K562 (cell line): Measurements from ENCODE around the gene INSIG1. TPM values are rescaled to one million over a fixed set of nuclear protein-coding genes. Genes with fewer than 3 reads are reported as not detected.
A peak's percentile ranks its signal among the peaks of the same experiment; 100 is the strongest.

Experiments used
- CHD1 ChIP-seq: fragments of 200-600 bp; sonication (generic); IDR thresholded peaks from one replicate; pipeline ENCODE4 v1.6.1; 2012; ENCODE audit warnings: mild to moderate bottlenecking, moderate library complexity, low read length, inconsistent platforms
- LCOR ChIP-seq: sonication (generic); formaldehyde crosslinking; IDR thresholded peaks from 2 replicates; pipeline ENCODE4 v1.8.0; 2022; ENCODE audit warnings: mild to moderate bottlenecking, missing genetic modification reagents
- ZNF668 ChIP-seq: fragments of 250-450 bp; sonication (Bioruptor Pico); IDR thresholded peaks from 2 replicates; pipeline ENCODE4 v1.8.0; 2022; ENCODE audit warnings: mild to moderate bottlenecking, inconsistent platforms
- polyA plus RNA-seq, 8 experiments: library from polyadenylated mRNA; depleted of rRNA in 4 of 8; stranded (reverse) in 5 of 8; unstranded in 3 of 8; fragments of >200 nt; fragmentation: Nextera tagmentation in 2 of 8; fragmentation: Illumina TruSeq in 1 of 8; extraction: Ambion mirVana in 2 of 8; extraction: Trizol in 1 of 8; gene quantifications; 2 replicates each; pipeline versions ENCODE4 v1.2.1 to v1.2.3, GENCODE V29; 2011 to 2014; ENCODE audit warnings: inconsistent platforms in 1 of 8, missing spikeins in 1 of 8
- total RNA-seq, 7 experiments: library from RNA; depleted of rRNA in 6 of 7; stranded (reverse); fragments of >200 nt in 6 of 7; fragmentation: Illumina TruSeq in 2 of 7; extraction: Trizol in 2 of 7; gene quantifications; 2 replicates each; pipeline versions ENCODE4 v1.2.1 to v1.2.3, GENCODE V29; 2011 to 2021; ENCODE audit warnings: low replicate concordance in 1 of 7
- TF ChIP-seq, protein P1 (sequence below): fragments of 200-600 bp; sonication (generic); IDR thresholded peaks from one replicate; pipeline ENCODE4 v1.6.1; 2012; ENCODE audit warnings: mild to moderate bottlenecking, low read depth, low read length, inconsistent platforms
- TF ChIP-seq, protein P2 (sequence below): fragments of 250-450 bp; sonication (Bioruptor Pico); IDR thresholded peaks from 2 replicates; pipeline ENCODE4 v1.9.0; 2021; ENCODE audit warnings: mild to moderate bottlenecking
- TF ChIP-seq, protein P3 (sequence below): IDR thresholded peaks from 2 replicates; pipeline ENCODE4 v1.6.1; 2014; ENCODE audit warnings: antibody characterized with exemption
- TF ChIP-seq, protein P4 (sequence below): fragments of 250-450 bp; sonication (Bioruptor Pico); IDR thresholded peaks from 2 replicates; pipeline ENCODE4 v1.5.0; 2021; ENCODE audit warnings: mild to moderate bottlenecking, moderate library complexity
- TF ChIP-seq, protein P5 (sequence below), 2 experiments: fragments of 250-450 bp in 1 of 2; fragments of 450-650 bp in 1 of 2; sonication (Bioruptor Pico) in 1 of 2; IDR thresholded peaks; 2 replicates each; pipeline versions ENCODE4 v1.6.1 to v1.8.0; 2016 to 2021; ENCODE audit warnings: mild to moderate bottlenecking in 2 of 2, moderate library complexity in 2 of 2, missing compliant biosample characterization in 1 of 2, missing genetic modification characterization in 1 of 2

Gene INSIG1
- total and polyA plus RNA-seq, 9 of the 15 experiments (the other 6 are each of a cell fraction or from before 2014, with no cell fraction given), result 57.1 to 787 (median 238) TPM

DNA sequence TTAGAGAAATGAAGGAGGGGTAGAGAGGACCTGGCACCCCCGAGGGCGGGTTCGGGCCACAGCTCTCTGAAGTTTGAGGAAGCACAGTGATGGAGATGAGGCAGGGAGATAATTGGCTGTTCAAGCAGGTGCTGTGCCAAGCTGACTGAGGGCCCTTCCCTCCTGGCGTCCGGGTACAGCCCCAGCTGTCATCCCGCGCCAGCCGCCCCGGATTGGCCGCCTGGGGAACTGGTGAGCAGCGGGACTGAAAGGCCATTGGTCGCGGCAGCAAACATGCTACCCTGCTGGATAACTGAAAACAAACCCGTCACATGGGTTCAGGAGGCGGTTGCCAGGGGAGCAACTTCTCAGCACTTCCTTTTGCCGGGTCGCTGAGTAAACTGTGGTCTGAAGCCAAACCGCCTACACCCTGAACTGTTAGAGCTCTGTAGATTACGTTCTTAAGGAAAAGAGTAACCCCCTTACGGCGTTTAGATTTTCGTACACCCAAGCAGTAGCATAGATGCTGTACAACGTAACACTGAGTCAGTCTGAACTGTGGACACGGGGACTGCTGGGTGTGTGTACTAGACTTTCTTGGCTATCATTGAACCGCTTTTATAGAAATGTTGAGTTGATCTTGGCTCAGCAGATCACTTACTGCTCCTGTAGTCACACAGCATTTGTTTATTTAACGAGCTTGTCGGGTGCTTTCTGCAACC lies 1.3 kb downstream of the INSIG1 start (continued):
- TF ChIP-seq, protein P1, sequence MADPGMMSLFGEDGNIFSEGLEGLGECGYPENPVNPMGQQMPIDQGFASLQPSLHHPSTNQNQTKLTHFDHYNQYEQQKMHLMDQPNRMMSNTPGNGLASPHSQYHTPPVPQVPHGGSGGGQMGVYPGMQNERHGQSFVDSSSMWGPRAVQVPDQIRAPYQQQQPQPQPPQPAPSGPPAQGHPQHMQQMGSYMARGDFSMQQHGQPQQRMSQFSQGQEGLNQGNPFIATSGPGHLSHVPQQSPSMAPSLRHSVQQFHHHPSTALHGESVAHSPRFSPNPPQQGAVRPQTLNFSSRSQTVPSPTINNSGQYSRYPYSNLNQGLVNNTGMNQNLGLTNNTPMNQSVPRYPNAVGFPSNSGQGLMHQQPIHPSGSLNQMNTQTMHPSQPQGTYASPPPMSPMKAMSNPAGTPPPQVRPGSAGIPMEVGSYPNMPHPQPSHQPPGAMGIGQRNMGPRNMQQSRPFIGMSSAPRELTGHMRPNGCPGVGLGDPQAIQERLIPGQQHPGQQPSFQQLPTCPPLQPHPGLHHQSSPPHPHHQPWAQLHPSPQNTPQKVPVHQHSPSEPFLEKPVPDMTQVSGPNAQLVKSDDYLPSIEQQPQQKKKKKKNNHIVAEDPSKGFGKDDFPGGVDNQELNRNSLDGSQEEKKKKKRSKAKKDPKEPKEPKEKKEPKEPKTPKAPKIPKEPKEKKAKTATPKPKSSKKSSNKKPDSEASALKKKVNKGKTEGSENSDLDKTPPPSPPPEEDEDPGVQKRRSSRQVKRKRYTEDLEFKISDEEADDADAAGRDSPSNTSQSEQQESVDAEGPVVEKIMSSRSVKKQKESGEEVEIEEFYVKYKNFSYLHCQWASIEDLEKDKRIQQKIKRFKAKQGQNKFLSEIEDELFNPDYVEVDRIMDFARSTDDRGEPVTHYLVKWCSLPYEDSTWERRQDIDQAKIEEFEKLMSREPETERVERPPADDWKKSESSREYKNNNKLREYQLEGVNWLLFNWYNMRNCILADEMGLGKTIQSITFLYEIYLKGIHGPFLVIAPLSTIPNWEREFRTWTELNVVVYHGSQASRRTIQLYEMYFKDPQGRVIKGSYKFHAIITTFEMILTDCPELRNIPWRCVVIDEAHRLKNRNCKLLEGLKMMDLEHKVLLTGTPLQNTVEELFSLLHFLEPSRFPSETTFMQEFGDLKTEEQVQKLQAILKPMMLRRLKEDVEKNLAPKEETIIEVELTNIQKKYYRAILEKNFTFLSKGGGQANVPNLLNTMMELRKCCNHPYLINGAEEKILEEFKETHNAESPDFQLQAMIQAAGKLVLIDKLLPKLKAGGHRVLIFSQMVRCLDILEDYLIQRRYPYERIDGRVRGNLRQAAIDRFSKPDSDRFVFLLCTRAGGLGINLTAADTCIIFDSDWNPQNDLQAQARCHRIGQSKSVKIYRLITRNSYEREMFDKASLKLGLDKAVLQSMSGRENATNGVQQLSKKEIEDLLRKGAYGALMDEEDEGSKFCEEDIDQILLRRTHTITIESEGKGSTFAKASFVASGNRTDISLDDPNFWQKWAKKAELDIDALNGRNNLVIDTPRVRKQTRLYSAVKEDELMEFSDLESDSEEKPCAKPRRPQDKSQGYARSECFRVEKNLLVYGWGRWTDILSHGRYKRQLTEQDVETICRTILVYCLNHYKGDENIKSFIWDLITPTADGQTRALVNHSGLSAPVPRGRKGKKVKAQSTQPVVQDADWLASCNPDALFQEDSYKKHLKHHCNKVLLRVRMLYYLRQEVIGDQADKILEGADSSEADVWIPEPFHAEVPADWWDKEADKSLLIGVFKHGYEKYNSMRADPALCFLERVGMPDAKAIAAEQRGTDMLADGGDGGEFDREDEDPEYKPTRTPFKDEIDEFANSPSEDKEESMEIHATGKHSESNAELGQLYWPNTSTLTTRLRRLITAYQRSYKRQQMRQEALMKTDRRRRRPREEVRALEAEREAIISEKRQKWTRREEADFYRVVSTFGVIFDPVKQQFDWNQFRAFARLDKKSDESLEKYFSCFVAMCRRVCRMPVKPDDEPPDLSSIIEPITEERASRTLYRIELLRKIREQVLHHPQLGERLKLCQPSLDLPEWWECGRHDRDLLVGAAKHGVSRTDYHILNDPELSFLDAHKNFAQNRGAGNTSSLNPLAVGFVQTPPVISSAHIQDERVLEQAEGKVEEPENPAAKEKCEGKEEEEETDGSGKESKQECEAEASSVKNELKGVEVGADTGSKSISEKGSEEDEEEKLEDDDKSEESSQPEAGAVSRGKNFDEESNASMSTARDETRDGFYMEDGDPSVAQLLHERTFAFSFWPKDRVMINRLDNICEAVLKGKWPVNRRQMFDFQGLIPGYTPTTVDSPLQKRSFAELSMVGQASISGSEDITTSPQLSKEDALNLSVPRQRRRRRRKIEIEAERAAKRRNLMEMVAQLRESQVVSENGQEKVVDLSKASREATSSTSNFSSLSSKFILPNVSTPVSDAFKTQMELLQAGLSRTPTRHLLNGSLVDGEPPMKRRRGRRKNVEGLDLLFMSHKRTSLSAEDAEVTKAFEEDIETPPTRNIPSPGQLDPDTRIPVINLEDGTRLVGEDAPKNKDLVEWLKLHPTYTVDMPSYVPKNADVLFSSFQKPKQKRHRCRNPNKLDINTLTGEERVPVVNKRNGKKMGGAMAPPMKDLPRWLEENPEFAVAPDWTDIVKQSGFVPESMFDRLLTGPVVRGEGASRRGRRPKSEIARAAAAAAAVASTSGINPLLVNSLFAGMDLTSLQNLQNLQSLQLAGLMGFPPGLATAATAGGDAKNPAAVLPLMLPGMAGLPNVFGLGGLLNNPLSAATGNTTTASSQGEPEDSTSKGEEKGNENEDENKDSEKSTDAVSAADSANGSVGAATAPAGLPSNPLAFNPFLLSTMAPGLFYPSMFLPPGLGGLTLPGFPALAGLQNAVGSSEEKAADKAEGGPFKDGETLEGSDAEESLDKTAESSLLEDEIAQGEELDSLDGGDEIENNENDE, result no peak
- TF ChIP-seq LCOR (CRISPR knock-in tag), result 0 out of 2 replicates have a peak, but pooled peaks have one; percentile 74
- TF ChIP-seq, protein P2, sequence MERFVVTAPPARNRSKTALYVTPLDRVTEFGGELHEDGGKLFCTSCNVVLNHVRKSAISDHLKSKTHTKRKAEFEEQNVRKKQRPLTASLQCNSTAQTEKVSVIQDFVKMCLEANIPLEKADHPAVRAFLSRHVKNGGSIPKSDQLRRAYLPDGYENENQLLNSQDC (CRISPR knock-in tag), result no peak
- TF ChIP-seq, protein P3, sequence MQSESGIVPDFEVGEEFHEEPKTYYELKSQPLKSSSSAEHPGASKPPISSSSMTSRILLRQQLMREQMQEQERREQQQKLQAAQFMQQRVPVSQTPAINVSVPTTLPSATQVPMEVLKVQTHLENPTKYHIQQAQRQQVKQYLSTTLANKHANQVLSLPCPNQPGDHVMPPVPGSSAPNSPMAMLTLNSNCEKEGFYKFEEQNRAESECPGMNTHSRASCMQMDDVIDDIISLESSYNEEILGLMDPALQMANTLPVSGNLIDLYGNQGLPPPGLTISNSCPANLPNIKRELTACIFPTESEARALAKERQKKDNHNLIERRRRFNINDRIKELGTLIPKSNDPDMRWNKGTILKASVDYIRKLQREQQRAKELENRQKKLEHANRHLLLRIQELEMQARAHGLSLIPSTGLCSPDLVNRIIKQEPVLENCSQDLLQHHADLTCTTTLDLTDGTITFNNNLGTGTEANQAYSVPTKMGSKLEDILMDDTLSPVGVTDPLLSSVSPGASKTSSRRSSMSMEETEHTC, result peak; percentile 65; the same call in 1 of the 2 replicates
- TF ChIP-seq, protein P4, sequence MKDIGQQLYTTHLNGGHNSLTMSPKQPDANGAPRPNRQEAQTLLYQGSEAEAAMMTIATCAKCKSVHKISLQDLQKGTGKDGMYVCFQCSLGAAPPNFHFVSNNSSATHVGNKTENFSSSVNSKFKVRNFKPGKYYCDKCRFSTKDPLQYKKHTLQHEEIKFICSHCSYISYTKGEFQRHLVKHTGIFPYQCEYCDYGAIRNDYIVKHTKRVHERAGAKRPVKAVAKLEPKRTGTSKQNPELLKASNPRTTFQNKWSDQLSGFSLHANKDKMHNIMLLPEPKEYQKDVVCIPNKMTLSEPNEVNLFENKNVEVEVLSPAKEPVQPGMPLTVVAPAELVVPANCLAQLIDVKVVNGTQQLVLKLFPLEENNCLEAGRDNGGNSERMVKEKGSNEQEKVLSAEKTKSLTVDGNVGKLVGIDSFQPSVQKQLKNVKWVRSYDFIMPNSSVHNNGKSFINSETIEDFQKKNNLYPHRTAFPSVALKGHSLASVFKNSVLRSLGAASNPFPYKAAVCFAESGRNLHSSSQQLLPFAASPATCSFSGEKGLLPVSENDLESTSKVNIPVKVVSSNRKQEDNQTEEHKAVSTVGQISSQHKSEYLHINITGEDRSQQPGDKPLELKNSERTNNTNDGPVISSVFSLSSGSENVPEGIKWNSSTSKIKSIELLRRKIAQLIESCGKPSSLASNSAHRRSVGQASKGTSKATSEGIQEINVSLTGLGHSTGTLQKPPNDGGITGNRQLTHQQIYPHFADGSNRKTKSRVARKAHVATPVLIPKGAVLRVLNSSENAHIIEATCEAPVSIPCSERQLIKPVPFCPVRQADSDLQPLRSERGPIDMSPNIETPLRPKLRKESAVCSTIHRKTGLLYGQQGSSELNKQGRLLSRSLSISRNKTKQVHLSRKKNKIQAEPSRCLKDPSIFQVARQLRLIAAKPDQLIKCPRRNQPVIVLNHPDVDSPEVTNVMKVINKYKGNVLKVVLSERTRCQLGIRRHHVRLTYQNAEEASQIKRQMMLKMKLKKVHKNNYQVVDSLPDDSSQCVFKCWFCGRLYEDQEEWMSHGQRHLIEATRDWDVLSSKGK (CRISPR knock-in tag), result no peak
- peak; percentile 12 for TF ChIP-seq CHD1
- TF ChIP-seq ZNF668, result no peak
- TF ChIP-seq, protein P5, sequence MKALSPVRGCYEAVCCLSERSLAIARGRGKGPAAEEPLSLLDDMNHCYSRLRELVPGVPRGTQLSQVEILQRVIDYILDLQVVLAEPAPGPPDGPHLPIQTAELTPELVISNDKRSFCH (CRISPR knock-in tag; IDR thresholded peaks at IDR 0.05), result no peak
- TF ChIP-seq, protein P5 (tag; IDR thresholded peaks at IDR 0.05), result no peak
